IMR-90 (cell line): ENCODE measurements around the gene ACTRT3. TPM values are rescaled to one million over a fixed set of nuclear protein-coding genes. Genes with fewer than 3 reads are reported as not detected.
A peak's percentile ranks its signal among the peaks of the same experiment; 100 is the strongest.

Source experiments
- ATAC-seq: fragments of 200-7000 bp; cut with Tn5 transposase; 2 replicates; pipeline ENCODE4 v1.9.1; 2020; ENCODE audit warnings: low read depth, mild to moderate bottlenecking, moderate library complexity
- BruUV-seq: library from RNA; stranded (reverse); fragments of 400-500 nt; replicated peaks from 2 replicates; lab custom pipeline; 2021; lab: Mats Ljungman, UMichigan
- CTCF ChIA-PET: fragments of 300-600 bp; formaldehyde crosslinking; extraction: SDS; loops from one replicate; lab custom pipeline; 2021; ENCODE audit warnings: antibody characterized with exemption; lab: Yijun Ruan, JAX
- POLR2A ChIA-PET: fragments of 300-600 bp; sonication (Branson Sonifier 250); formaldehyde crosslinking; loops from one replicate; lab custom pipeline; 2022; ENCODE audit warnings: antibody characterized with exemption; ENCODE audit not compliant: unreplicated experiment; lab: Charles Lee
- DNase-seq: peaks from one replicate; pipeline ENCODE4 v3.0.0; 2013
- H2AFZ ChIP-seq: replicated peaks from 2 replicates; pipeline ENCODE3; 2013; ENCODE audit warnings: low read length, mild to moderate bottlenecking; ENCODE audit not compliant: poor library complexity
- H2AK5ac ChIP-seq: 2 replicates; pipeline ENCODE4 v1.6.1; 2013; ENCODE audit warnings: low read depth, low read length, inconsistent platforms
- H2AK9ac ChIP-seq: replicated peaks from 2 replicates; pipeline ENCODE3; 2013; ENCODE audit warnings: mild to moderate bottlenecking, low read depth, low read length, moderate library complexity; ENCODE audit not compliant: poor library complexity
- H2BK120ac ChIP-seq: 2 replicates; pipeline ENCODE4 v1.6.1; 2013; ENCODE audit warnings: low read depth, low read length, inconsistent platforms
- H2BK15ac ChIP-seq: 3 replicates; pipeline ENCODE4 v1.6.1; 2013; ENCODE audit warnings: low read depth, low read length, inconsistent platforms
- H2BK20ac ChIP-seq: 2 replicates; pipeline ENCODE4 v1.6.1; 2013; ENCODE audit warnings: low read depth, mild to moderate bottlenecking, inconsistent platforms, low read length, moderate library complexity
- H2BK5ac ChIP-seq: 2 replicates; pipeline ENCODE4 v1.6.1; 2013; ENCODE audit warnings: mild to moderate bottlenecking, low read depth, low read length, inconsistent platforms; ENCODE audit not compliant: poor library complexity, severe bottlenecking
- H3K14ac ChIP-seq: replicated peaks from 2 replicates; pipeline ENCODE4 v1.6.1; 2013; ENCODE audit warnings: low read depth, low read length, inconsistent platforms
- H3K18ac ChIP-seq: 2 replicates; pipeline ENCODE4 v1.6.1; 2013; ENCODE audit warnings: low read depth, low read length, control low read depth
- H3K23ac ChIP-seq: 2 replicates; pipeline ENCODE4 v1.6.1; 2013; ENCODE audit warnings: low read depth, low read length, inconsistent platforms
- H3K27ac ChIP-seq: 2 replicates; pipeline ENCODE4 v1.5.1; 2013; ENCODE audit warnings: mild to moderate bottlenecking, control low read depth, low read length; ENCODE audit not compliant: insufficient read depth
- H3K27me3 ChIP-seq: 2 replicates; pipeline ENCODE4 v1.6.1; 2013; ENCODE audit warnings: low read length; ENCODE audit not compliant: control insufficient read depth, insufficient read depth
- H3K36me3 ChIP-seq: 2 replicates; pipeline ENCODE4 v1.6.1; 2013; ENCODE audit warnings: low read length, mixed read lengths; ENCODE audit not compliant: control insufficient read depth, insufficient read depth
- H3K4ac ChIP-seq: 2 replicates; pipeline ENCODE4 v1.6.1; 2013; ENCODE audit warnings: low read depth, low read length, inconsistent platforms
- H3K4me1 ChIP-seq: 2 replicates; pipeline ENCODE4 v1.6.1; 2013; ENCODE audit warnings: low read length, mixed read lengths; ENCODE audit not compliant: control insufficient read depth, insufficient read depth
- H3K4me2 ChIP-seq: 2 replicates; pipeline ENCODE4 v1.6.1; 2013; ENCODE audit warnings: low read depth, mild to moderate bottlenecking, control low read depth, low read length, moderate library complexity
- H3K4me3 ChIP-seq: 2 replicates; pipeline ENCODE4 v1.5.1; 2013; ENCODE audit warnings: low read depth, mild to moderate bottlenecking, control low read depth, low read length, moderate library complexity; ENCODE audit not compliant: insufficient read depth
- H3K56ac ChIP-seq: 2 replicates; pipeline ENCODE4 v1.6.1; 2013; ENCODE audit warnings: low read length, inconsistent platforms; ENCODE audit not compliant: insufficient read depth; ENCODE audit errors: extremely low read depth
- H3K79me1 ChIP-seq, 2 experiments: 2 replicates each; pipeline ENCODE4 v1.6.1; 2013; ENCODE audit warnings: low read length in 2 of 2, inconsistent platforms in 1 of 2, low read depth in 1 of 2
- H3K9ac ChIP-seq: 2 replicates; pipeline ENCODE4 v1.6.1; 2013; ENCODE audit warnings: low read depth, low read length, control low read depth
- H3K9me1 ChIP-seq: 2 replicates; pipeline ENCODE4 v1.6.1; 2013; ENCODE audit warnings: low read length, inconsistent platforms; ENCODE audit not compliant: insufficient read depth
- H3K9me3 ChIP-seq: 2 replicates; pipeline ENCODE4 v1.6.1; 2013; ENCODE audit warnings: low read length; ENCODE audit not compliant: control insufficient read depth, insufficient read depth
- H4K20me1 ChIP-seq: 2 replicates; pipeline ENCODE4 v1.6.1; 2013; ENCODE audit warnings: low read length, inconsistent platforms; ENCODE audit not compliant: insufficient read depth
- H4K5ac ChIP-seq: 2 replicates; pipeline ENCODE4 v1.6.1; 2013; ENCODE audit warnings: mild to moderate bottlenecking, low read depth, low read length, control low read depth
- H4K8ac ChIP-seq, 2 experiments: 2 replicates each; pipeline ENCODE4 v1.6.1; 2013; ENCODE audit warnings: low read depth in 2 of 2, low read length in 2 of 2, control low read depth in 1 of 2, inconsistent platforms in 1 of 2
- H4K91ac ChIP-seq: 2 replicates; pipeline ENCODE4 v1.6.1; 2013; ENCODE audit warnings: low read depth, low read length, inconsistent platforms; ENCODE audit not compliant: insufficient read depth
- BHLHE40 ChIP-seq: fragments of 150-350 bp; IDR thresholded peaks from 2 replicates; pipeline ENCODE4 v1.6.1; 2016; ENCODE audit warnings: mild to moderate bottlenecking, low read depth, low read length
- CEBPB ChIP-seq: IDR thresholded peaks from 2 replicates; pipeline ENCODE4 v1.6.1; 2012; ENCODE audit warnings: low read depth, low read length, improper control_type of control experiment
- CHD1 ChIP-seq: IDR thresholded peaks from 2 replicates; pipeline ENCODE4 v1.6.1; 2012; ENCODE audit warnings: low read depth, low read length, improper control_type of control experiment
- CTCF ChIP-seq: conservative IDR thresholded peaks from 2 replicates; pipeline ENCODE4 v1.5.1; 2012; ENCODE audit warnings: mild to moderate bottlenecking, low read depth, low read length, improper control_type of control experiment
- ELK1 ChIP-seq: fragments of 150-350 bp; IDR thresholded peaks from 2 replicates; pipeline ENCODE4 v1.6.1; 2016; ENCODE audit warnings: low read depth, mild to moderate bottlenecking, low read length, moderate library complexity, borderline replicate concordance
- FOS ChIP-seq: fragments of 150-350 bp; IDR thresholded peaks from 2 replicates; pipeline ENCODE4 v1.6.1; 2016; ENCODE audit warnings: low read depth, low read length
- MAZ ChIP-seq: IDR thresholded peaks from 2 replicates; pipeline ENCODE4 v1.6.1; 2012; ENCODE audit warnings: low read depth, mild to moderate bottlenecking, low read length, improper control_type of control experiment, moderate library complexity, borderline replicate concordance
- MXI1 ChIP-seq: IDR thresholded peaks from 2 replicates; pipeline ENCODE4 v1.6.1; 2012; ENCODE audit warnings: low read depth, mild to moderate bottlenecking, low read length, moderate library complexity, borderline replicate concordance
- NFE2L2 ChIP-seq: fragments of 150-350 bp; IDR thresholded peaks from 2 replicates; pipeline ENCODE4 v1.6.1; 2016; ENCODE audit warnings: low read depth, mild to moderate bottlenecking, low read length
- POLR2A ChIP-seq: IDR thresholded peaks from 2 replicates; pipeline ENCODE4 v1.6.1; 2012; ENCODE audit warnings: mild to moderate bottlenecking, low read depth, low read length
- RAD21 ChIP-seq: IDR thresholded peaks from 2 replicates; pipeline ENCODE4 v1.6.1; 2012; ENCODE audit warnings: low read length, improper control_type of control experiment
- RFX5 ChIP-seq: IDR thresholded peaks from 2 replicates; pipeline ENCODE4 v1.8.0; 2012; ENCODE audit warnings: low read depth, mild to moderate bottlenecking, low read length, moderate library complexity
- SMC3 ChIP-seq: fragments of 150-350 bp; IDR thresholded peaks from 2 replicates; pipeline ENCODE4 v1.6.1; 2016; ENCODE audit warnings: low read depth, mild to moderate bottlenecking, antibody characterized with exemption, low read length, moderate library complexity
- USF2 ChIP-seq: fragments of 150-350 bp; IDR thresholded peaks from 2 replicates; pipeline ENCODE4 v1.6.1; 2017; ENCODE audit warnings: mild to moderate bottlenecking, antibody characterized with exemption, low read length, low read depth
- WGBS, 2 experiments: methylation state at CpG; one replicate each; pipeline versions ENCODE4 v1.1.5 to v1.1.7; 2013; ENCODE audit warnings: missing lambda C conversion rate in 2 of 2; ENCODE audit not compliant: insufficient read length in 1 of 2; ENCODE audit errors: extremely low coverage in 2 of 2; 5-methylcytosine and 5-hydroxymethylcytosine counted together
- dilution Hi-C: fragments of 300-500 bp; cut with HindIII; formaldehyde crosslinking; loops from one replicate; pipeline ENCODE4 v1.14.3; 2018; ENCODE audit warnings: low sequenced_read_pairs; ENCODE audit not compliant: unreplicated experiment
- in situ Hi-C: fragments of 300-500 bp; cut with MboI; formaldehyde crosslinking; loops from 3 replicates; pipeline ENCODE4 v1.14.3; 2019; ENCODE audit warnings: low sequenced_read_pairs, inconsistent platforms, mixed read lengths
- intact Hi-C: fragments of 100-400 bp; cut with micrococcal nuclease; formaldehyde crosslinking; loops from 2 replicates; pipeline ENCODE4 v1.10.0; 2022
- polyA plus RNA-seq, 3 experiments: library from polyadenylated mRNA; depleted of rRNA; stranded (reverse); fragments of >200 nt; gene quantifications; 2 replicates each; pipeline ENCODE4 v1.2.3, GENCODE V29; 2012; ENCODE audit warnings: low replicate concordance in 1 of 3
- total RNA-seq: library from RNA; depleted of rRNA; stranded (reverse); fragments of >200 nt; gene quantifications from 2 replicates; pipeline ENCODE4 v1.2.3, GENCODE V29; 2012

ACTRT3 gene
- total and polyA plus RNA-seq, 2 of the 4 experiments (the other 2 are of a cell fraction): 0.97 to 2.5 TPM

DNA sequence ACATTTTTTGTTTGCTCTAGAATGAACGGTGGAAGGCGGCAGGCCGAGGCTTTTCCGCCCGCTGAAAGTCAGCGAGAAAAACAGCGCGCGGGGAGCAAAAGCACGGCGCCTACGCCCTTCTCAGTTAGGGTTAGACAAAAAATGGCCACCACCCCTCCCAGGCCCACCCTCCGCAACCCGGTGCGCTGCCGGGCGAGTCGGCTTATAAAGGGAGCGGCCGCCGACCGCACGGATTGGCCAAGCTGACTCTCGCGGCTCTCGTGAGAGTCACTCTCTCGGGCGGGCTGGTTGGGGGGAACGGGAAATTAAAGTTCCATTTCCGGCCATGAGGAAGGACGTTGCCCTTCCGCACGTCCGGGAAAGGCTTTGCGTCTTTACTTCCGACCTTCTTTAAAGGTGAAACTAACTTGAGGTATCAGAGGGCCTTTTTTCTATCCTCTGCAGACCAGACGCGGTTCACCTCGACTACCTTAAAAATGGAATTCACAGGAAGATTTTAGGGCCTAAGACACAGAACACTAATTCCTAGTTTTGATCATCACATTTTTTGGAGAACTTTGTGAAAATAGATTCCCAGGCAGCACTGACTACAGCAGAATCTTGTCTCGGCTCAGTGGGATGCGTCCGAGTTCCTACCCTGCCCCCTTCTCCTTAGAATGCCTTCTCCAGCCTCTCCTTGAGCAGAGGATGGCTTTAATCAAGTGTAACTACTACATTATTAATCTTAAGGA lies 4.3 kb downstream of the ACTRT3 start, which contains the start of gene TERC:
TERC (minus strand) TSS at position 179 of the 731 bp plus-strand sequence.
- peaks cover 4% of the 10 kb centered on the region; the same call in 1 of the 2 replicates for H3K4me1 ChIP-seq
- 9% methylated on average over 12 of the region's 42 CpGs; no CpG with 5 or more reads in 1 of the 2 experiments for WGBS, 2 experiments
- TF ChIP-seq MXI1 (no peak), CTCF (no peak), ELK1 (no peak), POLR2A (peak; percentile 97), CHD1 (no peak), USF2 (no peak), MAZ (peak; percentile 23; the same call in 1 of the 2 replicates), FOS (no peak), RFX5 (no peak), BHLHE40 (no peak), CEBPB (no peak), SMC3 (no peak), NFE2L2 (no peak), RAD21 (no peak)

More for the DNA sequence above, 4.3 kb downstream of the ACTRT3 start, which contains the start of gene TERC:
- Histone ChIP-seq H3K23ac (peak within 1 kb of the TSS; percentile 95), H4K20me1 (no peaks in the 10 kb centered on the region), H2BK5ac (peak within 1 kb of the TSS; percentile 80), H2AFZ (peak within 1 kb of the TSS; percentile 96), H2BK20ac (no peak within 1 kb of the TSS; the same call in 1 of the 2 replicates), H3K9me1 (no peaks in the 10 kb centered on the region), H3K27me3 (no peaks in the 10 kb centered on the region), H3K4me2 (peak within 1 kb of the TSS; percentile 97), H3K9ac (peak within 1 kb of the TSS; percentile 92), H4K5ac (peak within 1 kb of the TSS; percentile 100), H3K18ac (peak within 1 kb of the TSS; percentile 73), H3K14ac (peak within 1 kb of the TSS; percentile 98), H3K27ac (peak within 1 kb of the TSS; percentile 88), H3K4me3 (peak within 1 kb of the TSS; percentile 89), H3K79me1 (no peaks in the 10 kb centered on the region), H2AK5ac (peak within 1 kb of the TSS; percentile 93), H2BK15ac (no peak within 1 kb of the TSS), H2BK120ac (peak within 1 kb of the TSS; percentile 57), H4K8ac (peak within 1 kb of the TSS; percentile 84 to 98), H2AK9ac (peak within 1 kb of the TSS; percentile 97), H3K9me3 (peaks cover 3% of the 10 kb centered on the region; the same call in 1 of the 2 replicates), H3K36me3 (no peaks in the 10 kb centered on the region), H4K91ac (peak within 1 kb of the TSS; percentile 92), H3K4ac (peak within 1 kb of the TSS; percentile 99), H3K56ac (peak within 1 kb of the TSS; percentile 87)
- ATAC-seq: peak; percentile 86
- ChIA-PET CTCF (no interaction called here), POLR2A (interaction anchor here (1.0 kb wide), 1 partner anchor 47 kb away, joined by 3 read pairs; no protein-coding TSS in a partner anchor)
- peak; percentile 82 for DNase-seq
- in situ Hi-C loops: loop anchor here (25.0 kb wide), 1 partner anchor 1678 kb away; the partner anchor contains the start of gene GOLIM4
- dilution Hi-C loops: no loop called here
- TSS peak; percentile 91 for BruUV-seq
- intact Hi-C loops: no loop called here
